Upper lobe of right lung (tissue), 1 donor: ENCODE results near the gene IP6K2. TPM values are rescaled to one million over a fixed set of nuclear protein-coding genes. Genes with fewer than 3 reads are reported as not detected.

Experiments used
- ATAC-seq: fragments of 200-7000 bp; cut with Tn5 transposase; one replicate; pipeline ENCODE4 v1.9.1; 2020; ENCODE audit warnings: mild to moderate bottlenecking, moderate library complexity
- DNase-seq: peaks from one replicate; pipeline ENCODE4 v3.0.0-alpha.2; 2020
- H3K27ac ChIP-seq: fragments of 200-600 bp; one replicate; pipeline ENCODE4 v1.8.0; 2022
- H3K27me3 ChIP-seq: fragments of 200-600 bp; one replicate; pipeline ENCODE4 v1.8.0; 2022; ENCODE audit warnings: mild to moderate bottlenecking
- H3K36me3 ChIP-seq: fragments of 200-600 bp; one replicate; pipeline ENCODE4 v1.8.0; 2022
- H3K4me1 ChIP-seq: fragments of 200-600 bp; one replicate; pipeline ENCODE4 v1.8.0; 2022
- H3K4me3 ChIP-seq: fragments of 200-600 bp; one replicate; pipeline ENCODE4 v1.8.0; 2022; ENCODE audit warnings: mild to moderate bottlenecking
- H3K9me3 ChIP-seq: fragments of 200-600 bp; one replicate; pipeline ENCODE4 v1.8.0; 2022
- CTCF ChIP-seq: fragments of 200-600 bp; IDR thresholded peaks from one replicate; pipeline ENCODE4 v1.8.0; 2022; ENCODE audit warnings: antibody characterized with exemption
- intact Hi-C: fragments of 100-400 bp; cut with DNase I; formaldehyde crosslinking; loops from one replicate; pipeline ENCODE4 v1.11.0; 2022
- total RNA-seq: library from RNA; stranded (reverse); fragmentation: NEBNext Ultra II Directional; extraction: Animal tissue kit (Norgen Biotek cat#: 25700); gene quantifications from one replicate; pipeline ENCODE4 v1.2.1, GENCODE V29; 2021
- donor health status: DM: no; HTN: yes; CAD: no; lungs with severe emphysema.

Gene IP6K2
- total RNA-seq, 1 donor from 2014 or later, result 44.2 TPM

- peaks cover 16% of the 10 kb centered on the region for H3K4me1 ChIP-seq
- H3K27ac ChIP-seq, result no peak overlapping the region
- ATAC-seq, result no peak
- H3K4me3 ChIP-seq, result no peak overlapping the region
- H3K27me3 ChIP-seq, result no peaks in the 10 kb centered on the region
- TF ChIP-seq CTCF, result no peak
- H3K9me3 ChIP-seq, result no peaks in the 10 kb centered on the region
- intact Hi-C loops, result no loop called here
- DNase-seq, result no peak
- peaks cover 34% of the 10 kb centered on the region for H3K36me3 ChIP-seq
Measured at GRCh38 chr3:48680811-48681540, 36.0 kb downstream of the IP6K2 start.

GRCh38 chr3:48679411-48680391 is 37.3 kb downstream of the IP6K2 start:
- Histone ChIP-seq H3K4me1 (peaks cover 14% of the 10 kb centered on the region), H3K27me3 (no peaks in the 10 kb centered on the region), H3K27ac (no peak overlapping the region), H3K4me3 (no peak overlapping the region), H3K36me3 (peaks cover 34% of the 10 kb centered on the region), H3K9me3 (no peaks in the 10 kb centered on the region)
- no peak for ATAC-seq
- TF ChIP-seq CTCF, result no peak
- DNase-seq, result no peak
- intact Hi-C loops, result no loop called here

GRCh38 chr3:48678566-48679380 is 38.2 kb downstream of the IP6K2 start:
- Histone ChIP-seq H3K36me3 (peaks cover 34% of the 10 kb centered on the region), H3K4me1 (peaks cover 7% of the 10 kb centered on the region), H3K27ac (no peak overlapping the region), H3K27me3 (no peaks in the 10 kb centered on the region), H3K4me3 (no peak overlapping the region), H3K9me3 (no peaks in the 10 kb centered on the region)
- intact Hi-C loops, result no loop called here
- ATAC-seq, result no peak
- DNase-seq, result no peak
- TF ChIP-seq CTCF, result no peak

- H3K4me3 ChIP-seq, result no peak overlapping the region
- no peak overlapping the region for H3K27ac ChIP-seq
- intact Hi-C loops, result no loop called here
- no peak for TF ChIP-seq CTCF
- H3K36me3 ChIP-seq, result peaks cover 34% of the 10 kb centered on the region
- H3K9me3 ChIP-seq, result no peaks in the 10 kb centered on the region
- ATAC-seq (no peak), DNase-seq (no peak)
- no peaks in the 10 kb centered on the region for H3K27me3 ChIP-seq
- peaks cover under 1% of the 10 kb centered on the region for H3K4me1 ChIP-seq
Measured at GRCh38 chr3:48678056-48678455, 39.0 kb downstream of the IP6K2 start.

GRCh38 chr3:48674505-48674904 is 42.5 kb downstream of the IP6K2 start:
- no peak for ATAC-seq
- Histone ChIP-seq H3K4me1 (no peaks in the 10 kb centered on the region), H3K4me3 (no peak overlapping the region), H3K27ac (no peak overlapping the region), H3K27me3 (no peaks in the 10 kb centered on the region), H3K9me3 (no peaks in the 10 kb centered on the region), H3K36me3 (peaks cover 16% of the 10 kb centered on the region)
- no peak for DNase-seq
- TF ChIP-seq CTCF, result no peak
- intact Hi-C loops, result no loop called here
